Stimulated activated CD8-positive, alpha-beta memory T cell treated with anti-CD3 and anti-CD28 coated beads, Interleukin-12 subunit alpha, Interleukin-12 subunit beta, amount 100 ng/mL, for 24 hours (primary cell): ENCODE results near the gene FCHSD2.
"Not testable (repeated sequence)": the region's sequence is repeated elsewhere in the genome, so short reads cannot be mapped to it uniquely, and the experiment has no call there.

Experiments
- DNase-seq: peaks from one replicate; pipeline ENCODE4 v3.0.0-alpha.2; 2020; ENCODE audit errors: extremely low read depth

FCHSD2 gene

DNA sequence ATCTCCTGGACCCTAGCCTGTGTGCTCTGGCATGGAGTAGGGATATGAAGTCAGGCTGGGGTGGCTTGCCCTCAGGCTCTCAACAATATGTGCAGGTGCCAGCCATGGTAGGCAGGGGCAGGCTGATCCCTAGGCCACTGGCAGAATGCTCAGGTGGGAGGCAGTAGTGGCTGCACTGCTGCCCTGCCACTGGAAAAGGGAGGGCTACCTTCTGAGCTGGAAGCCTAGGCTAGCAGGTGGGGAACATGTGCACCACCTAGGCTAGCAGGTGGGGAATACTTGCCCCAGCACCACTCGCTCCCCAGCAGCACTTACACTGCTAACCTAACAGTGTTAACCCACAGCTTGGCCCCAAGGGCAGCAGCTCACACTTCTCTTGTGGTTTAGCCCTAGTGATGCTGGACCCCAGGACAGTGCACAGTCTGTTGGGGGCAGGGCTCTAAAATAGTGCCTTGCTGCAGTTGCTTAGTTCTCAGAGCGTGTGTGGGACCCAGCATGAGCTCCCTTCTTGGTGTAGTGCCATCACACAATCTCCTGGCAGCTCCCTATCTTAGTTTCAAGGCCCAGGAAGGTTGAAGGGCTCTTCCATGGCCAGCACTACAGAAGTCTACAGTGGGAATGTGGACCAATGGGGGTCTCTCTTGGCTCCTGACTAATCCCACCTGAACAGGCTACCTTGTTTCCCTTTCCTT is 130.8 kb downstream of the FCHSD2 start:
- DNase-seq: no peak

DNA sequence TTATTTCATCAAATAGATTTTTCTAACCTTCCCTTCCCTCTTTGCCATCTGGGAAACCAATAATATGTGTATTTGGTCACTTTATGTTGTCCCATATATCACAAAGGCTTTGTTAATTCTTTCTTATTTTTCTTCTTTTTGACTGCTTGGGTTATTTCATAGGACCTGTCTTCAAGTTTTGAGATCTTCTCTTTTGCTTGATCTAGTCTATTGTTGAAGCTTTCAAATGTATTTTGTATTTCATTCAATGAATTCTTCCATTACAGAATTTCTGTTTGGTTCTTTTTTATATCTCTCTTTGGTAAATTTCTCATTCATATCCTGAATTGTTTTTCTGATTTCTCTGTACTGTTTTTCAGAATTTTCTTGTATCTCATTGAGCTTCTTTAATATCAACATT is 132.1 kb downstream of the FCHSD2 start:
- no peak for DNase-seq

DNA sequence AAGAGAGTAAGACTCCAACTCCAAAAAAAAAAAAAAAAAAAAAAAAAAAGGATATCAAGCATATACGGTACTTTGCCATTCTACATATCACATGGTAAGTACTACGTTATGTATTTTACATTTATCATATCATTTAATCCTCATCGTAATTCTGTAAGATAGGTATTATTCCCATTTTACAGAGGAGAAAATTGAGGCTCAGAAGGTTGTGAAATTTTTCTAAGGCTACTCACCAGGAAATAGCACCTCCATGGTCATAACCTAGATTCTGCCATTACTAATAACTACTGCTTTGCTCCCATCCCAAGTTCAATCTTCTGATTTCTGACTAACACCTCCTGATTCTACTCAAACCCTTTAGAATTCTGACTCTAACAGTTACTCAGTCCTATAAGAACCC is 138.0 kb downstream of the FCHSD2 start:
- no peak for DNase-seq

DNA sequence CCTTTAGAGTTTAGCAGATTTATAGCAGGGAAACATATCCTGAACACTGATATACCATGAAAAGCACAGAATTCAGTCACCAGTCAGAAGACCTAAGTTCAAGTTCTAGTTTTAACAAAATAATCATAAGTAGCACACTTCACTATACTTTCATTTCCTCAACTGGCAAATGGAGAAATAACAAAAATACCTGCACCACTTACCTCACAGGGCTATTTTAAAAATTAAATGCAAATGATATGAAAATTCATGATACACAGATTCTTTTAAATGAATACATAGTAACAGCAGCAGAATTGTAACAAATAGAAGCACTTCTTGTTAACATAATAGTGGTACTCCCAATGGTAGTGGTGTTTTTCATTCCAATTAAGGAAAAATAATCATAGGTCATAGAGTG is 139.0 kb downstream of the FCHSD2 start:
- no peak for DNase-seq

DNA sequence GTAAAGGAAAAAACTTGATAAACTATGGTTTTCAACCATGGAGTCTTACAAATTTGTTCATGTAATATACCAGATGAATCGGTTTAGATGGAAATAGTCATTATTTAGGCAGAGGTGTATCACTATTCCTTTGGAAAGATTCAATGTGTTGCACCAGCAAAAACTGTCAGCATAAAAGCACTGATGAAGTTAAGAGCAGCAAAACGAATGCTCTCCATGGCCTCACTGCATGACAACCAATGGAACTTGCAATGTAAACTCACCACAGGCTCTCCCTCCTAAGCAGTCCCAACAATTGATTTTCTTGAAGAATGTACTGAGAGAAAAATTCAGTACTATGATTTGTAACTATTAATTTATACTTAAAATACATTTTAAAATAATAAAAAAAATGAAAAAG is 139.9 kb downstream of the FCHSD2 start:
- DNase-seq: no peak

DNA sequence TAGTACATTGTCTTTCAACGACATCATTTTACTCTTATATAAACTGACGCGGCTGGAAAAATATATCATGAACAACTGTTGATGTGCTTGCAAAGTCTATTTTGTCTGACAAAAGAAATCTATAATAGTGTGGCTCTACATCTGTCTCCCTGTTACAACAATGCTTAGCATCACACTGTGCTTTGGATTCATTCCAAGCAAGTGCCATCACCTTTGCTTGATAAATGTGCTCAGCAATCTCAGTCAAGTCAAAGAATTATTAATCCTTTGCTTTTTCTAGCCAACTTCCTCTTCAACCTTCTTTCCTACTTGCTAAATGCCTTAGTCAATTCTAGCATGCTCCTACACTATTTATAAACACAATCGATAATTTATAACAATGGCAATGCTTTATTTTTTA is 140.5 kb downstream of the FCHSD2 start:
- DNase-seq: no peak

DNA sequence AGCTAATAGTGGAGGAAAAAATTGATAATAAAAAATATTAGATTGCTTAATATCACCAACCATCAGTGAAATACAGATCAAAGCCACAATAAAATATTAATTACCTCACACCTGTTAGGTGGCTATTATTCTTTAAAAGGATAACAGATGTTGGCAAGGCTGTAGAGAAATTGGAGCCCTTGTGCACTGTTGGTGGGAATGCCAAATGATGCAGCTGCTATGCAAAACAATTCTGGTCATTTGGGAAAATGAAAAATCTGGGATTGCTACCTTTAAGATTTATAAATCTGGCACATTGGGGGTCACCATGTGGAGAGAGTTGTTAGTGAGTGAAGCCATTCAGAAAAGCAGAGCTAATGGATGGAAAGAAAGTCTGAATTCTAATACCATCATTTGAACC is 143.4 kb downstream of the FCHSD2 start:
- DNase-seq: no peak

DNA sequence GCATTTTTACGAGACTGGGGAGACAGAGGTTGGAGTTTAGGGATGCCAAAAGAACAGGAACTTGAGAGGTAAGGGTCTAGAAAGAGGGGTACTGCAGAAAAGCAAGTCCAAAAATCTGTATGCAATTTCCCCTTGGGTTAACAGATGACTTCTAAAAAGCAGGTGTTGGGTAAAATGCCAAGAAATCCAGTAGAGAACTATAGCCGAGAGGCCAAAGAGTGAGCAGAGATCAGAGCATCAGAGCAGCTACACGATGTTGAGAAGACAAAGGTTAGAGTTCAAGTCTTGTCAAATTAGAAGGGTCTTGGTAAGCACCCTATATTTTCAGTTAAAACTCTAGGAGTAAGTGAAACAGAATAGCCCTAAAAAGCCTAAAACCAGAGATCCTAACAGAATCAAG is 145.2 kb downstream of the FCHSD2 start:
- no peak for DNase-seq

DNA sequence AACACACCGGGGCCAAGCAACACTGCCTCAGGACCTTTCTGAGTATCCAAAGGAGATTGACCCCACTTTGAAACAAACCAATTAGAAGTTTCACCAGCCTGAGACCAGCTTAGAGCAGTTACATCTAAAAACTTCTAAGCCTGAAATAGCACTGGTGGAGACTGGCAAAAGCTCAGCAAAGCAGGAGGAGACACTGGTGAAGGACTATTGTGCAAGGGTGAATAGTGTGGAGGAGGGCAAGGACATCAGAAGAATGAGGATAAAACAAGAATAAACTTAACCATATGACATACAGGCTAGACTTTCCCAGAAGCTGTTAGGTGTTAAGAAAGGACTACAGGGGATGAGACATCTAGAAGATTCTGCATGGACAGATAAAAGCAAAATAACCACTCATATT is 152.4 kb downstream of the FCHSD2 start:
- no peak for DNase-seq

DNA sequence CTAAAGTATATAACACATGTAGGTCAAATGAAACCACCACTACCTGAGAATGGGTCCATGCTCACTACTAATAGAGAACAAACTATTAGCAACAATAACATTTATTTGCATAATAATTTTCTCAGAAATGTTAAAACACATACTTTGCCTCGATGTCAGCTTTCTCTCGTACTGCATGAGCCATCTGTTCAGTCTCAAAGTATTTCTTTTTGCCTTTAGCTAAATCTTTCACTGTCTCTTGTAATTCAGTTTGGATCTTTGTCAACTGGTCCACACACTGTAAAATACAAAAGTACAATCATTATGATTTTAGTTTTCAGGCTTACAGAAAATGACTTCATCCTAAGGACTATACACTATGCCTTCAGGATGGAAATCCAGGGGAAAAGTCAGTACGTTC is 153.3 kb downstream of the FCHSD2 start:
- no peak for DNase-seq

DNA sequence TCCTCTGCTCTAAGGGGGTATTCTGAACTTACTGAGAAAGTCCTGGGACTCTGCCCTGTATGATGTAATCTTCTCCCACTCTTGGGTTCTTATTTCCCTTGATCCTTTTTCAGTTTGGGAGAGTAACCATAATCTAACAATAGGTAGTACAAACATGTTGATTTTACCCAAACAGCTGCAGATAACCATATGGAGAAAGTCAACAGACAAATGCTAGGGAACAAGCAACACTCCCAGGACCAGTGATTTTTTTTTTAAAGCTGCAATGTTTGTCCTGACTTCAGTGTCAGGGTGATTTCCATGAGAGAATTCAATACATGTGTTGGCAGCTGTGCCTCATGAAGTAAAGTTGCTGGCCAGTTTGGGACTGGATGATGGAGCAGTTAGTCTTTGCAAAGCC is 156.5 kb downstream of the FCHSD2 start:
- no peak for DNase-seq

DNA sequence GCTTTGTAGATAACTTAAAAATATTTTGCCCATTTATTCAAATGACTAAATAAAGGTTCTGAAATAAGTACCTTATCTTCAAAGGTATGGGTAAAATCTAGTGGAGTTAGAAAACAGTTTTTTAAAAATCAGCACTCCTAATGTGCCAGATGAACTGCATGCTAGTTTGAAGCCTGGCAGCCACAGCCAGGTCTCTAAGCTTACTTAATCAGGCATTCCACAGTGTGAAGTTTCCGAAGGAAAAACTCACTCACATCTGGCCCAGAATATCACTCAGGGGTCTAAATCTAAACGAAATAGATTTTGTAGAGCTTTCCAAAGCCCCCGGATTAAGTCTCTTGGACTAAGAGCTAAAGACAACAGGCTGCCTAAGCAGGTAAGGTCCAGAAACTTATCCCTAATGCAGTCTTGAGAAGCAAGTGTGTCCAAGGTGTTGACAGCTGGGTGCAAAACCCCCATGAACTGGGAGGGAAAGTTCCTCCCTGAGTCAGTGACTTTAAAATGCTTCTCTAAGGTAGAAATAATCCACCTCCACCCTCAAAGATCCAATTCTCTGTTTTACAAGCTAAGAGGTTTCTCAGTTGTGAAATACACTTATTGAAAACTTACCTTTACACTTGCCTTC is 157.6 kb downstream of the FCHSD2 start:
- no peak for DNase-seq

DNA sequence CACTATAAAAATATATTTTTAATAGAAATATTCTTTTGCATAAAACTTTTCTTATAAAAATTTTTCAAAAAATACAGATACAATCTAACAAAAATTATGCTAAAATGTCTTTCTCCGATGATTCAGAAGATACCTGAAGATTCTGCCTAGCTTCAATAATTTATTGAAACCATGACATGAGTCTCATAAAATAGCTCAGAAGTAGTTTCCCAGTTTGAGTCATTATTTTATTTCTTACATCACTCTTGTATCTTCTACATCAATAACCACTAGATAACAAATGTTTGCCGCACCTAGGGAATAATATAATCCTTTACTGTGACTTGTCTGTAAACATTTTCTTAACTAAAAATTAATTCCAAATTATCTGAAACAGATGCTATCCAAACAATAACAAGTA is 158.6 kb downstream of the FCHSD2 start:
- DNase-seq: no peak

DNA sequence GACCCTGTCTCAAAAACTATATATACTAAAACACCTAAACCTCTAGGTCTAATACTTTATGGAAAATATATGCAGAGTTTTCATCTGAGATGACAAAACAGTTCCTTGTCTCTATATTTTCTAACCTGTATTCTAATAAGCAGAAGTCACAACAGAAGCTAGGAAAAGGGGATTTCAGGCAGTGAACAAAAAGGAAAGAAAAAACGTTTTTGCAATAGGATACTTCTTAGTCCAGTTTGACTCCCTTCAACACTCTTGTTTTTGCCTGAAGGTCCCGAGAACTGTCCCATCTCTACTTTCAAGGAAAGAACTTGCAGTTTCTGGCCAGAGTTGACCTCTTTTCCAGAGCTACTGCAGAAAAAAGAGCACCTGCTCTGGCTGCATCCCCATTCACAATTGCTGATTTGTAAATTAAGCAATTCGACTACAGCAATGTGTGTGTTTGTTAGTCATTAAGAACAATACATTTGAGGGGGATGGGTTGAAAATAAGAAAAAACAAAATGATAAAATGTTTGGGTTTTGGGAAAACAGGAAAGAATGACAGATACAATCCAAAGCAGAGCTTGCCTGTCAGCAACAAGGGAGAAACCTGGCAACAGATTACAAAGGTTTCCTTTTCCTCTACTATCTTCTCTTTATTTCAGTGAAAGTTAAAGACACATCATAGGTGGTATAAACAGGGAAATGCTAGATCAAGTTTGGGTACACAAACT is 160.0 kb downstream of the FCHSD2 start:
- DNase-seq: no peak

DNA sequence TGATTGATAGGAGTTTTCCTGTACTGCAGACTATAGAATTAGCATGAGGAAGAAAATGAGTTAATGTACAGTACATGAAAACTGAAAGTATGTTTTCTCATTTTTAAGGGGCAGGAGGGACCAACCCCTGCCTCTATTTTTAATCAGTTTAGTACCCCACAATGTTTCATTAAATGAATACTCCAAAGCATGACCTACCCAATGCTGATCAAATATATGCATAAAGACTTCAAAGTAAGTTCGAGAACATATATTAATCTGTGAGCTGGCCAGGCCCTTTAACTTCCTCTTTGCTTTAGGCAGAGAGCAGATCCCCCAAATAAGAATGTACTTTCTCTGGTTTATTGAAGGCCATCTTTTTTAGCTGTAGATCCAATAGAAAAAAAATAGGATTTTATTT is 161.0 kb downstream of the FCHSD2 start:
- no peak for DNase-seq

DNA sequence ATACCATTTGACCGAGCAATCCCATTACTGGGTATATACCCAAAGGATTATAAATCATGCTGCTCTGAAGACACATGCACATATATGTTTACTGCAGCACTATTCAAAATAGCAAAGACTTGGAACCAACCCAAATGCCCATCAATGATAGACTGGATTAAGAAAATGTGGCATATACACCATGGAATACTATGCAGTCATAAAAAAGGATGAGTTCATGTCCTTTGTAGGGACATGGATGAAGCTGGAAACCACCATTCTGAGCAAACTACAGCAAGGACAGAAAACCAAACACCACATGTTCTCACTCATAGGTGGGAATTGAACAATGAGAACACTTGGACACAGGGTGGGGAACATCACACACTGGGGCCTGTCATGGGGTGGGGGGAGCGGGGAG is 164.3 kb downstream of the FCHSD2 start:
- not testable (repeated sequence) for DNase-seq

DNA sequence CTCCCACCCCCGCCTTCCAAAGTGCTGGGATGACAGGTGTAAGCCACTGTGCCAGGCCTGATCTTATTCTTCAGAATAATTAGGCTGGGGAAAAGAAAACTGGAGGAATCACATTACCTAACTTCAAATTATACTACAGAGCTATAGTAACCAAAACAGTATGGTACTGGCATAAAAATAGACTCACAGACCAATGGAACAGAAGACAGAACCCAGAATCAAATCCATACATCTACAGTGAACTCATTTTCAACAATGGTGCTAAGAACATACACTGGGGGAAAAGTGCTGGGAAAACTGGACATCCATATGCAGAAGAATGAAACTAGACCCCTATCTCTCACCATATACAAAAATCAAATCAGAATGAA is 165.6 kb downstream of the FCHSD2 start:
- DNase-seq: not testable (repeated sequence)

DNA sequence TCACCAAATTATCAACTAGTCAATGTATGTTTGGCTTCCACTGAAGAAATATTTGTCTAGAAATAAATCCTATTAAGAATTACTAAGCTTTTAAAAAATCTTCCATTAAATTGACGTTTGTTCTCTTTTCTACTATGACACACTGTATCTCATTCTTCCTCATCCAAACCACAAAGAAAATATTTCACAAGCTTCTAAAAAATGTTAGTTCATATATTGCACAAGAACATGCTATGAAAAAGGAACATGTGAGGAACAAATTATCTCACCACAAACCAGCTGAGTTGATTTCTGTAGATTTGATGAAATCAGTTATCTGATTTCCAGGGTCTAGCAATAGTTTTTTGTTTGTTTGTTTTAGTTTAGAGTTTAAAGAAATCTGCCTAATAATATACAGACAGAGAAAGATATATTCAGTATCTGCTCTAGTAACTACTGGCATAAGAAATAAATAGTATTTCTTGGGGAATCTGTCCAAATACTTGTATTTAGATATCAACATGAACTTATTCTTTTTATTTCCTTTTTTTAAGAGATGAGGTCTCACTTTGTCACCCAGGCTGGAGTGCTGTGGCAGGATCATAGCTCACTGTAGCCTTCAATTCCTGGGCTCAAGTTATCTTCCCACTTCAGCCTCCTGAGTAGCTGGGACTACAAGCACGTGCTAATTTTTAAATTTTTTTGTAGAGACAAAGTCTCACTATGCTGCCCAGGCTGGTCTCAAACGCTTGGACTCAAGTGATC is 166.2 kb downstream of the FCHSD2 start:
- no peak for DNase-seq

DNA sequence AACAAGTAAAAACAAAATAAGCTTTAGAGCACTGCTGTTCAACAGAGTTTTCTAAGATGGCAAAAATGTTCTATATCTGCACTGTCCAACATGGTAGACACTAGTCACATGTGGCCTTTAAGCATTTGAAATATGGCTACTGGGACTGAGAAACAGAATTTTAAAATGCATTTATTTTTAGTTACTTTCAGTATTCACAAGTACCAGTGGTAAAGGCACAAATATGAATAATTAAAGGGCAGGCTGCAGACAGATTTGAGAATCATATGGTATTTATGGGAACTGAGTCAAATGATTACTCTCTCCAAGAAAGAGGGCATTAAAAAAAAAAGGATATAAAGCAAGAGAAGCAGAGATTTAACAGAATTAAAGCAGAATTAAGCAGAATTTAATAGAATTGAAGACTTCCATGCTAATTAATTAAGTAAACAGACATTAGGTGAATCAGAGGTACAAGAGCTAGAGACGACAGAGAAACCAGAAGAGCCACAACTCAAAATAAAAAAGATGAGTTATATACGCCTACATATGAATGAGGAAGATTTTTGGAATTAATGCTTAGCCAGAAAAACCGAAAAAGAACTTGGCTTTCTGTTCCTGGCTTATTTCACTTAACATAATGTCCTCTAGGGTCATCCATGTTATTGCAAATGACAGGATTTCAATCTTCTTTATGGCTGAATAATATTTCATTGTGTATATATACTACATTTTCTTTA is 167.5 kb downstream of the FCHSD2 start:
- DNase-seq: no peak

DNA sequence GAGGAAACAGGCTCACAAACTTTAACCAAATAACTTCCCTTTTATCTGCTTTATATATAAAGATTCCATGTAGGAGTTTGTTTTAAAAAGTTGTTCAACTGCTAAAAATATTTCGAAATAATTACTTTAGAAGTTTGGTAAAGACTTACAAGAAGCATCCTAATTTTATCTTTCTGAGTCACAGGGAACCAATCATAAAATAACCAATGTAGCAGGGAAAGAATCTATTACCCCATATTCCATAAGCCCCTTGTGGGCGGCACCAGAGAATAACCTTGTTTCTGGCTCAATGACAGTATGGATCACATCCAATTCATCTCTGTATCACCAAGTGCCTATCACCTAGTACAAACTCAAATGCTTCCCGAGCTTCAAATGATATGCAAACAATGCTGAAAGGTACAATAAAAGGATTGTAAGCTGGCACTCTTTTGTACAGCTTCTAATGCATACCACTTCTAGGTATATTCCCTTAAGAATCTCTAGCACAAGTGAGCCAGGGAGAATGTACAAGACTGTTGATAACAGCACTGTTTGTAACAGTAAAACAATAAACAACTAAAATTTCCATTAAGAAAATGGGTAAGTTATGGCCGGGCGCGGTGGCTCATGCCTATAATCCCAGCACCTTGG is 169.5 kb downstream of the FCHSD2 start:
- DNase-seq: no peak

DNA sequence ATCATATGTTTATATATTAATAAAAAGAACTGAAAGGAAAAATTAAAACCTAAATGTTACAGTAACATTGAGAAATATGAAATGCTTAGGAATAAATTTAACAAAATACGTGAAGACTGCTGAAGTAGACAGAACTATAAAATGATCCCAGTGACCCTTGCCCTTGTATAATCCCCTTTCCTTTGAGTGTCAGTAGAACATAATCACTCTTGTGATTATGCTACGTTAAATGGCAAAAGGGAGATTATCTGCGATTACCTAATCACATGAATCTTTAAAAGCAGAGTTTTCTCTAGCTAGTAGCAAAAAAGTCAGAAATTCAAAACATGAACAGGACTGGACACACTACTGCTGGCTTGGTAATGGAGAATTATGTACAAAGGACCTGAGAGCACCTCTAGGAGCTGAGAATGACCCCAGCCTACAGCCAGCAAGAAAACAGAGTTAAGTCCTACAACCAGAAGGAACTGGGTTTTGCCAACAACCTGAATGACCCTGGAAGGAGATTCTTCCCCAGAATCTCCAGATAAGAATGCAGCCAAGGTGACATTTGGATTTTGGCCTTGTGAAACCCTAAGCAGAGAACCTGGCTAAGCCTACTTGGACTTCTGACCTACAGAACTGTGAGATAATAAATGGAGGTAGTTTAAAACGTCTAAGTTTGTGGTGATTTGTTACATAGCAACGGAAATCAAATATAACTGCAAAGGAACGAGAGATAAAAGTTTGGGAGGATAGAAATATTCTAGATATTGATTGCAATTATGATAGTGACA is 170.7 kb downstream of the FCHSD2 start:
- DNase-seq: no peak
